Stimulated activated naive CD8-positive, alpha-beta T cell treated with anti-CD3 and anti-CD28 coated beads, Interleukin-15, Interleukin-2, amounts not matched to agents 100 U/mL and 50 U/mL, for 24 hours (primary cell): ENCODE data around the gene RABGEF1.
A peak's percentile ranks its signal among the peaks of the same experiment; 100 is the strongest.
"Not testable (repeated sequence)": the region's sequence is repeated elsewhere in the genome, so short reads cannot be mapped to it uniquely, and the experiment has no call there.

ENCODE experiments used
- ATAC-seq: fragments of 150-1000 bp; cut with Tn5 transposase; one replicate; pipeline ENCODE4 v1.10.0; 2021
- DNase-seq: peaks from one replicate; pipeline ENCODE4 v3.0.0; 2021

RABGEF1 gene

DNA sequence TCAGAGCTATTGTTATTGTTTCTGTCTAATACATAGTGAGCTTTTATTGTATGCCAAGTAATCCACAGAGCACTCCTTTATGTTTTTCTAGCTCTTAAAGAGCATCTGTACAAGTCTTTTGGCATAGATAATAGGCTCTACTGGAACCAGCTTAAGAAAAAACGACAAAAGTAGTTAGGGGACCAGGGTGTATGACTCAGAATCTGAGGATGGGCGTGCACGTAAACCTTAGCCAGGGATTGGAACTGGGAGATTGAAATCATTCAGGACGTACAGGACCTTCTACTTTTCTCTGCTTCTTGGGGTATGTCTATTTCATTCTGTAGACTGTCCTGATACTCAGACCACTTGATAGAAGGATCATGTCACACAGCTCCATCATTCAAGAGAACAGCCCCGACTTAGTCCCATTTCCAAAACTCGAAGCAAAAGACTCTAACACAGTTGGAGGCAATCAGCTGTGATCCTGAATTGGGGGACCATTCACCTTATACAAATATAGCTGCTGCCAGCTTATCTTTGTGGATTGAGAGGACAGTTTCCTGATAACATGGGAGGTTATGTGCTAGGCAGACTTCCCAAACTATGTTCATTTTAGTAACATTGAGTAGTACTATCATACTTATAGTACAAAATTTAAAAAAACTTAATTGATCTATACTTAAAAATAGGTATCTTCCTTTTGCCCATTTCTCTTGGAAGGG lies 24.9 kb downstream of the RABGEF1 start:
- DNase-seq, ATAC-seq: not testable (repeated sequence)

DNA sequence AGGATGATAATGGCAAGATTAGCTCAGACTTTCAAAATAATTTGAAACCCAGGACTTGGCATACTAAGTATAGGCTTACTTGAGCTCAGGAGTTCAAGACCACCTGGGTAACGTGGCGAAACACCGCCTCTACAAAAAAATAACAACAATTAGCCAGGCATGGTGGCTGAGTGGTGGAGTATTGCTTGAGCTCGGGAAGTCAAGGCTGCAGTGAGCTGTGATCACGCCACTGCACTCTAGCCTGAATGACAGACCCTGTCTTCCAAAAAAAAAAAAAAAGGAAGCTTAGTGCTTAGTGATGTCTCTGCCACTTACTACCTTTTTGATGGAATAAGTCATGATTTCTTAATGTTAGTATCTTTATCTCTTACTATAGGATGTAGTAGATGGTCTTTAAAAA lies 25.5 kb downstream of the RABGEF1 start:
- ATAC-seq (no peak), DNase-seq (no peak)

DNA sequence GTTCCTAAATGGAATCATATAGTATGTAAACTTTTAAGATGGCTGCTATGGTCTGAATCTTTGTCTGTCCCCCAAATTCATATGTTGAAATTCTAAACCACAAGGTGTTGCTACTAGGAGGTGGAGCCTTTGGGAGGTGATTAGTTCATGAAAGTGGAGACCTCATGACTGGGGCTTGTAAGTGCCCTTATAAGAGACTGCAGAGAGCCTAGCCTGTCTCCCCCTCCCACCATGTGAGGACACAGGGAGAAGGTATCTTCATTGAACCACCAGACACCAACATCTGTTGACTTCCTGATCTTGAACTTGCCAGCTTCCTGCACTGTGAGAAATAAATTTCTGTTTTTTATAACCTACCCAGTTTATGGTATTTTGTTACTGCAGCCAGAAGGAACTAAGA lies 27.0 kb downstream of the RABGEF1 start:
- DNase-seq, ATAC-seq: not testable (repeated sequence)

DNA sequence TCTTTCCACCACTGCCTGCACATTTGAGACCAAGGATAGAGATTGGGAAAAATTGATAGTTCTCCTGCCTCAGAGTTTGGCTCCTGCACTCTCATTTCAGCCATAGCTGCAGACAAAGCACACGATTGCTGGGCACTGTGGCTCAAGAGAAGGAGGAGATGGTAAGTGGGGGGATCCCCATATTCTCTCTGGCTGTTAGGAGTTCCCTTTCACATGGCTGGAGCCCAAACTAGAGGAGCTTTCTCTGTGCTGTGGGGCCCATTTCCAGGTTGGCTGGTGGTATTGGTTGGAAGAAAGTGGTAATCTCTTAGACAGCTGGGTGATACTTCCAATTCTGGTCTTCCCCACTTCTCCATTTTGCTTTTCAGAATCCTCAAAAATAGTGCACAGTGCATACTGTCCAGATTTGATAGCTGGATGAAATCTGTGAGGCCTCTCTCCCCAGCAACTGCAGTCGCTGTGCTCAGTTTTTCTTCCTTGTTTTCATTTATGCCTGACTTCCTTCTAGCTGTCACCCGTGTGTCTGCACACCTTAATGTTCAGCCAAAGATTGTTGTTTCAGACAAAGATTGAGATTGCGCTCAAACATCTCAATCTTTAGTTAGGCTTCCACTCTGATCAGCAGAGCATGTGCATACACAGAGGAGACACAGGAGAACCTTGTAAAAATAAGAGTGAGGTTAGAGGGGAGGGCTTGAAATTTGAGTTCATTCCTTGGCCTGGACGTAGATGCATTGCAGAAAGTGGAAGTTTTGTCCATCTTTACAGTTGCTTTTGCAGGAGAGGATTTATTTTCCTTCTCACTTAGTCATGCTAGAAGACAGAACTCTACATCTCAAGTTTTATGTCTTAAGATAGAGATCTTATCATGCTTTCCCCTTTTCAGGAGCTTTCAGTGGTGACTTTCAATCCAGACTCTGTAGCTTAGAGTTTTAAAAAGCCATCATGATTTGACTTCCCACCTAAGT lies 28.6 kb downstream of the RABGEF1 start:
- DNase-seq: no peak

DNA sequence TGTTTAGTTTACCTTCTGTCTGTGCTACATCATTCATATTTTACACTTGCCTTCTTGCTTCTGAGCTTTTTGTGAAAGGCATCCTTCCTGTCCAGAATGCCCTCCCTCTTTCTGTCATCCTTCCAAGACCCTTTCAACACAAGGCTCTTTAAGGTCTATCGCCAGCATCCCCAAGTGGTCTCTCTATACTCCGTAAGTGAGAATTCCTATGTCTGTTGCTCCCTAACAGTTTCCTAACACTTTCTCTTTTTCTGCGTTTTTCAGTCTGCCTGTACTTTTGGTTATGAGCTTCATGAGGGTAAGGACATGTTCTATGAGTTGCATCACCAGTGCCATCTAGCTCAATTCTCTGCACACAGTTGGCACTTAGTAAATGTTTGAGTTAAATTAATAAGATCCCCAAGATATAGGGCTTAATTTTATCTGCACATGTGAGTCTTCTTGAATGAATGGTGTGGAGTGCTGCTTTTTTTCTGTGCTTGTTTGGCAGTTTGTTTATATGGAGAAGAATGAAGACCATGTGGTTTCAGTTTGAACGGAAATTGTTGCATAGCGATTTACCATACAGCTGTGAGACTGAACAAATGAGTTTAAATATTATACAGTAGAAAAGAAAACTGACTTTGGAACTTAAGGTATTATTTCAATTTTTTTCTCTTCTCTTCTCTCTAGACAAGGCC lies 29.4 kb downstream of the RABGEF1 start:
- DNase-seq (no peak), ATAC-seq (no peak)

More for the DNA sequence above, 28.6 kb downstream of the RABGEF1 start:
- ATAC-seq: no peak

DNA sequence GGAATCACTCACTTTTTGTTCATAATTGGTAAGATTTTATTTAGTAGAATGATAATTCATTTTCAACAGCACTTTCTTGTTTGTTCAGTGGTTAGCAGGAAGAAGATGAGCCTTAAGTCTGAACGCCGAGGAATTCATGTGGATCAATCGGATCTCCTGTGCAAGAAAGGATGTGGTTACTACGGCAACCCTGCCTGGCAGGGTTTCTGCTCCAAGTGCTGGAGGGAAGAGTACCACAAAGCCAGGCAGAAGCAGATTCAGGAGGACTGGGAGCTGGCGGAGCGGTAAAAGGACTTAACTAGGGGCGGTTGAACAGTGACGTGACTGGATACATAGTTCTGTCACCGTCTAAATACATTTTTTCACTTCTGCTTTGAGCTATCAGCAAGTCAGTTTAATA lies 31.3 kb downstream of the RABGEF1 start:
- no peak for ATAC-seq
- no peak for DNase-seq

DNA sequence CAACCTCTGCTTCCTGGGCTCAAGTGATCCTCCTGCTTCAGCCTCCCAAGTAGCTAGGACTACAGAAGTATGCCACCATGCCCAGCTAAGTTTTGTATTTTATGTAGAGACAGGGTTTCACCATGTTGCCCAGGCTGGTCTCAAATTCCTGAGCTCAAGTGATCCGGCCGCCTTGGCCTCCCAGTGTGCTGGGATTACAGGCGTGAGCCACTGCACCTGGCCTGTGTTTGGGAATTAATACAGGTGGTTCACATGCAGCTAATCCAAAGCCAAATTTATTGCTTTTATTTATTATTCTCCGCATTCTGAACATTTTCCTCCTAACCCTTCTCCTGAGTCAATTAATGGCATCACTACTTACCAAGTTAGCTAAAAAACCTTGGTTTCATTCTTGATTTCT lies 33.2 kb downstream of the RABGEF1 start:
- not testable (repeated sequence) for ATAC-seq, DNase-seq

DNA sequence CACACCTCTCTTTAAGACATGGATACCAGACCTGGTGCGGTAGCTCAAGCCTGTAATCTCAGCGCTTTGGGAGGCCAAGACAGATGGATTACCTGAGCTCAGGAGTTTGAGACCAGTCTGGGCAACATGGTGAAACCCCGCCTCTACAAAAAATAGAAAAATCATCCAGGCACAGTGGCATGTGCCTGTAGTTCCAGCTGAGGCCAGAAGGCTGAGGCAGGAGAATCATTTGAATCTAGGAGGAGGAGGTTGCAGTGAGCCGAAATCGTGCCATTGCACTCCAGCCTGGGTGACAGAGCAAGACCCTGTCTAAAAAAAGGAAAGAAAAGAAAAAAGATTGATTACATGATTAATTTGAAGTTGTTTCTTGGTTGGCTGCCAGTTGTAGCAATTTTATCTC lies 35.9 kb downstream of the RABGEF1 start:
- DNase-seq: not testable (repeated sequence)

DNA sequence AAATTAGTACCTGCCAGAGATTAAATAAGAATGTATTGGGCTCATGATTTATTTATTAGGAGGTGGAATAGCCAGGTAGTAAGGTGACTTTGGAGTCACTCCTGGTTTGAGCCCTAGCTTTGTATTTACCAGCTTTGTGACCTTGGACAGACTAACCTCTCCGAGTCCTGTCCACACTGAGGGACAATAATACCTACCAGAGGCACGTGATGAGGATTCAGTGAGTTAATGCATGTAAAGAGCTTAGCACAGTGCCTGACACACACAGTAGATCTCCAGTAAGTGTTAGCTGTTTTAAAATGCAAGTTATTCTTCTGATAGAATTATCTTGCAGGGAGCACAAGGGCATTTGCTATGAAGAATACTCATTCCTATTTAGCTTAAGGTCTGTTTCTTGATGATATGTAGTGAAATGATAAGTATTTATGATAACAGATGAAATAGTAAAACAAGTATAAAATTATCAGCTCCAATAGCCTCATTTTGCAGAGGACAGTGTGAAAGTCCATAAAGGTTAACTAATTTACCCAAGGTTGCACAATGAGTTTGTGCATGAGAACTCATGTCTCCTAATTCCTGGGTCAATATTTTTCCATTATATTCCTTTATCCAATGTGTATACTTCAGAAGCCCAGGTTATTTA lies 36.4 kb downstream of the RABGEF1 start:
- DNase-seq (no peak), ATAC-seq (no peak)

More for the DNA sequence above, 35.9 kb downstream of the RABGEF1 start:
- not testable (repeated sequence) for ATAC-seq

DNA sequence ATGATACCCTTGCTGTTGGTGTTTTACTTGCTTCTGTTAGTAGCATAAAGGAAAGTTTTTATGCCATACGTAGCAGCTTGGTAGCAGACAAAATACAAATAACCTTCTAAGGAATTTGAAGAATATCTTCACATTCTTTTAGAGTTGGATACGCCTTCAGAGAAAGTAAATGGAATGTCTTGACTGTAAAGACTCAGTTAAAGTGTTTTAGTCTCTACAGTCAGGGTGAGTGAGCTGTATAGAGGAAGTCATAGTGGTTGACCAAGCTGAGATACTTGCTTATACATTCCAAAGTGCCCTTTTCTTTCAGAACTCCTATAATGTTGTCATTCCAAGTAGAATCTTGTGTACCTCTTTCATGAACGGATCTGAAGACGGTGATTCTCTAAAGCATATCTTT lies 37.7 kb downstream of the RABGEF1 start:
- no peak for ATAC-seq
- DNase-seq: no peak

DNA sequence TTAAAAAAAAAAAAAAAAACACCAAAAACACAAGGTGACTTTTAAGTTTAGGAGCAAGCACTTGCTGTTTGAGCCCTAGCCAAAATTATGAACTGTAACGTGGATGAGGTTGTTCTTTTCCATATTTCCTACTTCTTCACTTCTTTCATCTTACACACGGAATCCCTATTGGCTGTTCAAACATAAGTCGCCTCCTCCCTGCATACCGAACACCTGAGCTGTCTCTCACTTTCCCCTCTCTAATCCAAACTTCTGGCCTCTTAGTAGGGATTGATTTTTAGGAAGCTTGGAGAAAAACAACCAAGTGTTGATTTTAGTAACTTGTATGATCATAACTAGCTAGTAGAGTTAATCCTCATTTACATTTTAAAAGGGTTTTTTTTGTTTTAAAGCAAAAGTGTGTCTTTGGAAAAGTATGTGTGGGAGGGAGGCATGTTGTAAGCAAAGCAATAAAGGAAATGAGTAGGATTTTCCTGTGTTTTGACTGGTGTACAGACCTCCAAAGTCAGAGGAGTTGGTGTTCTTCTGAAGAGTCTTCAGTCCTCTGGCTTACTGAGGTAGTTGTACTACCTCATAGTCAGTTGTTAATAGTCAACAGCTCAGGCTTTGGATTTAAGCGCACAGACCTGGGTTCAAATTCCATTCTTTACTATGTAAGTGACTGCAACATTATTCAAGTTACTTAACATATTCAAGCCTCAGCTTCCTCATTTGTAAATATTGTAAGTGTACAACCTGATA lies 39.3 kb downstream of the RABGEF1 start:
- DNase-seq: no peak
- ATAC-seq: peak; percentile 59

DNA sequence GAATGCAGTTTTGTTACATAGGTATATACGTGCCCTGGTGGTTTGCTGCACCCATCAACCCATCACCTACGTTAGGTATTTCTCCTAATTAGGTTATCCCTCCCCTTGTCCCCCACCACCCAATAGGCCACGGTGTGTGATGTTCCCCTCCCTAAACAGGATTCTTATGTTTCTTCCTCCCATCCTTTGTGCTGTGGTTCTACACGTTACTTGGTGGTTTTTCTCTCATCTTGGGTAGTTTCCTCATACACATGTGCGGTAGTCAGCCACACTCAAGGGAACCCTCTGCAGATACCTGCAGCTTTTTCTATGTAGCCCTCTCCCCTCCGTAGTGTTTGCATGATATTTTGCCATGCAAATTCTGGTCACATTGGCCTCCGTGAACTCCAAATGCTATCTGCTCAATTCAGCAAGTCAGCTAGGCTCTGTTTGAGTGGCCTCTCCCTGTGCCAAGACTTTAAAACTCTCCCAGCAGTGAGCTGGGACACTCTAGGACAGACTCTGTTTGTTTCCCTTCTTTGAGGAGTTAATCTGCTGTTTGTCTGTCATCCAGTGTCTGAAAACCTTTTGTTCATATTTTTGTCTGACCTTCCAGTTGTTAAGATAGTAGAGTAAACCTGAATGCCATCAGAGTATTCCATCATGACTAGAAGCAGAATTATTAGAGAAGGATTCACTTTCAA lies 41.0 kb downstream of the RABGEF1 start:
- DNase-seq: no peak
- ATAC-seq: no peak

DNA sequence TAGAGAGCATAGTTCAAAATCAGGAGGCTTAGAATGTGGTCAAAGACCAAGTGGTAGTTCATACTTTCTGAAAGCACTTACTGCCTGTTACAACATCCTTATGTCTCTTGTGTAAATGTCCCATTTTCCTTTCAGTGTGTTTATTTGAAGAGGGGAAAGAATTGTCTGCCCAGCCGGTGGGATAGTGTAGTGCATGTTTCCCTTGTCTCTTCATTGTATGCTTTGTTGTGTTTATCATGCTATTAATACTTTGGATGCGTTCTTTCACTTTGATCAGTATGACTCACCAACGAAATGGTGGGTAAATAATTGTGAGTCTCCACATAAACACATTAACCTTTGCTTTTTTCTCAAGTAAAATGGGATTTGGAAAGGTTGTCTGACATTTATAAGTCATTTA lies 42.3 kb downstream of the RABGEF1 start:
- DNase-seq, ATAC-seq: not testable (repeated sequence)

DNA sequence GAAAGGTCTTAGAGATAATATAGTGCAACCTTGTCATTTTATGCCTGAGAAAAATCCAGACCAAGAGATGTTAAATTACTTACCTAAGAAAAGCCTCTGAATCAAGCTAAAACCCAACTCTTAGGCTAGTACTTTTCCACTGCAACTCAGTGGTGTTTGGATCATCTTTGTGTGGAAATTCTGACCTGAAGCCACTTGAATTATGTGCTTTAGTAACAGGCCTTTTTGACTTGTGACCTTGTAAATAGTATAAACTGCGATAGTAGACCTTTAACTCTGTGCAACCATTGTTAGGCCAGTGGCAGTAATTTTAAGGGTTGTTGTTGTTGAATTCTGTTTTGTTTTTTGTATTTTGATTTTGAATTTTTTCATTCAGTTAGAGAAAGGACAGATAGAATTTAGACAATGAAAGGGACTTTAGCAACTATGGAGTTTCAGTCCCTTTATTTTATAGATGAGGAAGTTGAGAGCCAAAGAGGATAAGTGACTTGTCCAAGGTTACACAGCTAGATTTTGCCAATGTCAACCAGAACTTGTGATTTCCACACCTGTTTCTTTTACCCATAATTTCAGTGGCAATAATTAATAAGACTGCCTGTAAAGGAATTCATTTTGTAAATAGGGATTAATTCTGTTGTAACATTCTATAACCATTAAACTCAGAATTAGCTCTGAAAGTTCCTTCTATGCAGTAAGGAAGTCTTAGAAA lies 43.5 kb downstream of the RABGEF1 start:
- not testable (repeated sequence) for ATAC-seq, DNase-seq

DNA sequence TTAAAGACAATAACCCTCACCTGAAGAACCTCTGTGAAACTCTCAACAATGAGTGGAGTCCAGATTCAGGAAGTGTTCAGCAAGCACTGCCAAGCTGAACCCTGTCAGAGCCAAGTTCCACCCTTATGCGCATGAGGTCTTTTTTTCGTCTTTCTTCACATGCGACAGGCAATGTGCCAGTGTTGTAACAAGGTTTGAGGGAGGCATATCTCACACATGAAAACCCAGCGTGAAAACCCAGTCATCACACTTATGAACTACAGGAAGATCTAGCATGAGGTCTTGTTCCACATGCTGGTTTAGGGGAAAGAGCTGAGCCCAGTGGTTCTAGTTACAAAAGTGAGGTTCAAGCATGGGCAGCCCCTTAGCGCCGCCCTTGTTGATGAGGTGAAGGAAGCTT lies 49.7 kb downstream of the RABGEF1 start:
- no peak for ATAC-seq

DNA sequence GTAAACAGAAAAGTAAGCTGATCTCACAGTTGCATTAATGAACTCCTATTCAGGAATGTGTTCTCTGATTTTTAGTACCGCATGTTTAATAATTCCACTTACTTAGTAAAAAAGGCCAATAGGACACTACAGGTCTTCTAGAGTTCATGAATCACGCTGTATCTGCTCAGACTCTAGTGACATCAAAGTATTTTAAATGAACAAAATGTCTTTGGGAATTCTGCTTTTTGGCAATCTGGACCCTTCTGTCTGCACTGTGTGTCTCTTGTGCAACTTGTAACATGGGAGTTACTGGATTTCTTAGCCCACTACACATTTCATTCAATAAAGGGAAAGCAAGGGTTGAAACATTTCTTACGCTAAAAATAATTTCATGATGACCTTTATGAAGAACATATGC lies 50.2 kb downstream of the RABGEF1 start:
- DNase-seq (no peak), ATAC-seq (no peak)

More for the DNA sequence above, 49.7 kb downstream of the RABGEF1 start:
- DNase-seq: no peak

DNA sequence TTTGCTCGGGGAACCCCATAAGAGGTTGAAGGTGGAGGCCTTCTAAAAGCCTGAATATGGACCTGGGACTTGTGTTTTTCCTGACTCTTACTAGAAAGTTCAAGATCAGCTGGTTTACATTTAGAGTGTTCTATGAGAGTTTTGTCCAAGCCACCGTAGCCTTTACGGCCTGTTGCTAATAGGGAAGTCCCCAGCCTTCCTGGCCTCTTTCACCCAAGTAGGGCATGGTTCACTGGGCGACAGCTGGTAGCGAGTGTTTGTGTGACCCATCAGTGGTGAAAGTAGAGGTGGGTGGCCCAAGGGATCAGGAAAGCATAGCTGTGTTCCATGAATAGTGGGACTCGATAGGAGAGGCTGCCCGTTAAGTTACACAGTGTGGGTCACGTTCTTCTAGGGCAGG lies 60.1 kb downstream of the RABGEF1 start:
- DNase-seq: no peak
- no peak for ATAC-seq

DNA sequence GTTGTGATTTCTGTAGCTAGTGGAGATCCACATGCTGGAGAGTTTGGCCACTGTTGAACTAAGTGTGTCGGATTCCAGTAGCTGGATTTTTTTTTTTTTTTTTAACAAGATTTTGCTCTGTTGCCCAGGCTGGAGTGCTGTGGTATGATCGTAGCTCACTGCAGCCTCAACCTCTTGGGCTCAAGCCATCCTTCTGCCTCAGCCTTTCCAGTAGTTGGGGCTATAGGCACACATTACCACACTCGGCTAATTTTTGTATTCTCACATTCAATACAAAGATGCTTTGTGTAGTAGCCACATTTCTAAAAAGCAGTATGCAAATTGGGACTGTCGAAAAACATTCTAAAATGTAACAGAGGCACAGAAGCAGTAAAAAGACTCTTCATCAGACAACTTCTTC lies 63.5 kb downstream of the RABGEF1 start:
- no peak for DNase-seq
- no peak for ATAC-seq

DNA sequence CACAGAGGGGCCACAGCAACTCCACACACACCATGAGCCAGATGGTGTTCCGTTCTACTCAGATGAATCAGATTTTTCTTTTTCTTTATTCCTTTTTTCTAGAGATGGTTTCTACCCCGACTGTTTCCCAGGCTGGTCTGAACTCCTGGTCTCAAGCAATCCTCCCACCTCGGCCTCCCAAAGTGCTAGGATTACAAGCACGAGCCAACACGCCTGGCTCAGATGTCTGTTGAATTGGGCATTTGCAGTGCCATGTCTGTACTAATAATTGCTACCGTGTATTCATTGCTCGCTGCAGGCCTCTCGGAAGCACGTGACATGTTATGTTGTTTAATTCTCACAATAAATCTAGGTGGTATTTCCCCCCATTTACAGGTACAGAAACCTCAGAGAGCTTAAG lies 67.2 kb downstream of the RABGEF1 start:
- DNase-seq (no peak), ATAC-seq (no peak)

DNA sequence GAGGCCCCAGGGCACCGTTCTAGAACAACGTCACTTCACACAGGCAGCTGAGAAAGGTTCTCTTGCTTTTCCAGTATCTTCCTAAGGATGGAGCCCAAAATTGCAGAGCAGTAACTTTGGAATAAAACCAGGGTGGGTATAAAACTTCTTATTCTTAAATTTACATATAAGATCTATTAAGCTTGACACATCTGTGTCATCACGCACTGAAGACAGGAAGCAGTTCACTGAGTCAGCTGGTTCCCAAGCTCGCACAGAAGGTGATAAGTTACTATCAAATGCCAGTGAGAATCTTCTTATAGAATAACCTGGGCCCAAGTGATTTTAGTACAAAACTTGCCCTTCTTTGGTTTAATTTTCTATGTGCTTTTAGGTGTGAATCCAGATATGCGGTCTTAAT lies 70.2 kb downstream of the RABGEF1 start:
- DNase-seq (no peak), ATAC-seq (no peak)
